Esophagus squamous epithelium (tissue), 5 donors: Measurements from ENCODE around the gene VPS41. TPM values are rescaled to one million over a fixed set of nuclear protein-coding genes. Genes with fewer than 3 reads are reported as not detected.

Experiments used
- DNase-seq: peaks from one replicate; lab custom pipeline; 2025; lab: John Stamatoyannopoulos, UW
- H3K27ac ChIP-seq, 4 donors: fragments of 200-600 bp; sonication (generic); one replicate each; pipeline ENCODE4 v1.5.1; 2016 to 2019; ENCODE audit warnings: mild to moderate bottlenecking in 1 of 4
- H3K27me3 ChIP-seq, 4 donors: fragments of 200-600 bp; sonication (generic); 1 replicate in 3 of 4; 2 replicates in 1 of 4; pipeline versions ENCODE4 v1.5.1 to v1.6.0; 2017 to 2021; ENCODE audit warnings: antibody characterized with exemption in 1 of 4
- H3K36me3 ChIP-seq, 3 donors: fragments of 200-600 bp; sonication (generic); one replicate each; pipeline ENCODE4 v1.5.1; 2016 to 2019
- H3K4me1 ChIP-seq, 3 donors: fragments of 200-600 bp; sonication (generic); one replicate each; pipeline ENCODE4 v1.5.1; 2017 to 2019
- H3K4me3 ChIP-seq, 4 donors: fragments of 200-600 bp; sonication (generic); 1 replicate in 3 of 4; 2 replicates in 1 of 4; pipeline ENCODE4 v1.5.1; 2016 to 2019; ENCODE audit warnings: mild to moderate bottlenecking in 2 of 4, moderate library complexity in 1 of 4
- H3K9me3 ChIP-seq, 3 donors: fragments of 200-600 bp; sonication (generic); one replicate each; pipeline ENCODE4 v1.5.1; 2016 to 2019
- CTCF ChIP-seq, 6 experiments: fragments of 450-650 bp in 4 of 6; fragments of 200-600 bp in 2 of 6; sonication (generic) in 2 of 6; IDR thresholded peaks; one replicate each; pipeline ENCODE4 v1.5.1; 2016 to 2019; ENCODE audit warnings: antibody characterized with exemption in 6 of 6, mild to moderate bottlenecking in 4 of 6, moderate library complexity in 4 of 6
- POLR2A ChIP-seq, 4 donors: fragments of 450-650 bp; IDR thresholded peaks; one replicate each; pipeline ENCODE4 v1.6.1; 2017; ENCODE audit warnings: antibody characterized with exemption in 4 of 4, mild to moderate bottlenecking in 4 of 4, moderate library complexity in 3 of 4
- WGBS, 2 donors: methylation state at CpG; one replicate each; pipeline ENCODE4 v1.1.5; 2018; 5-methylcytosine and 5-hydroxymethylcytosine counted together
- intact Hi-C: fragments of 100-400 bp; cut with DNase I; formaldehyde crosslinking; loops from one replicate; pipeline ENCODE4 v1.15.0; 2022
- total RNA-seq, 4 donors: library from RNA; depleted of rRNA; stranded (reverse); fragments of >200 nt; gene quantifications; one replicate each; pipeline ENCODE4 v1.1.0, GENCODE V29; 2016
- donor health status: DM: yes; HTN: yes; CAD: no.

Gene VPS41
- total RNA-seq, 4 donors from 2014 or later, result 14.3 to 25.5 (median 23.2) TPM

GRCh38 chr7:38839851-38840250 lies 69.1 kb downstream of the VPS41 start:
- Histone ChIP-seq H3K27me3 (no peaks in the 10 kb centered on the region), H3K4me3 (no peak overlapping the region), H3K4me1 (no peaks in the 10 kb centered on the region), H3K36me3 (no peaks in the 10 kb centered on the region), H3K27ac (no peak overlapping the region), H3K9me3 (no peaks in the 10 kb centered on the region)
- intact Hi-C loops, result no loop called here
- no peak for TF ChIP-seq POLR2A (IDR thresholded peaks at IDR 0.05)
- no peak for TF ChIP-seq CTCF (IDR thresholded peaks at IDR 0.05)
- WGBS, 2 donors, result 71 to 72% methylated on average over 5 of the region's 5 CpGs
- no peak for DNase-seq

- WGBS, 2 donors, result 81 to 86% methylated on average over 6 of the region's 6 CpGs
- DNase-seq, result no peak
- TF ChIP-seq CTCF (IDR thresholded peaks at IDR 0.05), result no peak
- no peak for TF ChIP-seq POLR2A (IDR thresholded peaks at IDR 0.05)
- intact Hi-C loops, result no loop called here
- Histone ChIP-seq H3K27ac (no peak overlapping the region), H3K9me3 (no peaks in the 10 kb centered on the region), H3K36me3 (no peaks in the 10 kb centered on the region), H3K4me1 (no peaks in the 10 kb centered on the region), H3K4me3 (no peak overlapping the region), H3K27me3 (no peaks in the 10 kb centered on the region)
Observed at GRCh38 chr7:38838725-38839385, 70.1 kb downstream of the VPS41 start.

GRCh38 chr7:38834357-38834756 lies 74.6 kb downstream of the VPS41 start:
- Histone ChIP-seq H3K27me3 (no peaks in the 10 kb centered on the region), H3K9me3 (no peaks in the 10 kb centered on the region), H3K4me1 (no peaks in the 10 kb centered on the region), H3K36me3 (peaks cover 0 to 7% (median 0%) of the 10 kb centered on the region in 3 donors), H3K4me3 (no peak overlapping the region), H3K27ac (no peak overlapping the region)
- intact Hi-C loops, result no loop called here
- TF ChIP-seq CTCF (IDR thresholded peaks at IDR 0.05) (no peak), POLR2A (IDR thresholded peaks at IDR 0.05) (no peak)
- DNase-seq, result no peak
- WGBS, 2 donors, result 82% methylated on average over 3 of the region's 3 CpGs

- H3K27ac ChIP-seq, result no peak overlapping the region
- H3K9me3 ChIP-seq, result no peaks in the 10 kb centered on the region
Observed at GRCh38 chr7:38833329-38833728, 75.7 kb downstream of the VPS41 start.

More at GRCh38 chr7:38833329-38833728, 75.7 kb downstream of the VPS41 start:
- no peaks in the 10 kb centered on the region for H3K27me3 ChIP-seq
- 75 to 92% methylated on average over 1 of the region's 1 CpG for WGBS, 2 donors
- intact Hi-C loops, result no loop called here
- TF ChIP-seq CTCF (IDR thresholded peaks at IDR 0.05), result no peak
- no peak for TF ChIP-seq POLR2A (IDR thresholded peaks at IDR 0.05)
- no peak overlapping the region for H3K4me3 ChIP-seq
- DNase-seq, result no peak
- H3K4me1 ChIP-seq, result no peaks in the 10 kb centered on the region
- H3K36me3 ChIP-seq, result peaks cover 0 to 8% (median 0%) of the 10 kb centered on the region in 3 donors
